Stomach (tissue), 4 donors: ENCODE measurements around the gene PRRT4.

Experiments used
- CTCF ChIP-seq, 7 experiments: fragments of 450-650 bp in 4 of 7; fragments of 200-600 bp in 3 of 7; sonication (generic) in 3 of 7; IDR thresholded peaks; one replicate each; pipeline ENCODE4 v1.5.1; 2016 to 2019; ENCODE audit warnings: antibody characterized with exemption in 7 of 7, control low read depth in 2 of 7, mild to moderate bottlenecking in 1 of 7
- EP300 ChIP-seq: sonication (generic); formaldehyde crosslinking; IDR thresholded peaks from one replicate; pipeline ENCODE4 v1.6.1; 2017; ENCODE audit warnings: antibody characterized with exemption
- POLR2A ChIP-seq, 4 donors: fragments of 450-650 bp; IDR thresholded peaks; one replicate each; pipeline ENCODE4 v1.6.1; 2016; ENCODE audit warnings: antibody characterized with exemption in 4 of 4, control low read depth in 2 of 4, mild to moderate bottlenecking in 1 of 4, moderate library complexity in 1 of 4
- POLR2AphosphoS5 ChIP-seq, 3 donors: sonication (generic); formaldehyde crosslinking; IDR thresholded peaks; one replicate each; pipeline ENCODE4 v1.6.1; 2016; ENCODE audit warnings: antibody characterized with exemption in 3 of 3

- no peak for TF ChIP-seq CTCF (IDR thresholded peaks at IDR 0.05)
- TF ChIP-seq POLR2A (IDR thresholded peaks at IDR 0.05), result no peak
- no peak for TF ChIP-seq EP300
- no peak for TF ChIP-seq POLR2AphosphoS5 (IDR thresholded peaks at IDR 0.05)
These were observed 51.0 kb downstream of the PRRT4 start for GRCh38 chr7:128310499-128310898.
